AG04449 (cell line): Measurements from ENCODE around the gene S100A5.

Experiments
- CTCF ChIA-PET: fragments of 350-600 bp; formaldehyde crosslinking; extraction: SDS; loops from one replicate; lab custom pipeline; 2021; ENCODE audit warnings: antibody characterized with exemption; lab: Yijun Ruan, JAX
- POLR2A ChIA-PET: fragments of 400-600, 350-600 bp; formaldehyde crosslinking; extraction: SDS; loops from one replicate; lab custom pipeline; 2020; ENCODE audit warnings: antibody characterized with exemption, inconsistent platforms; lab: Yijun Ruan, JAX
- DNase-seq: peaks from one replicate; pipeline ENCODE4 v3.0.0-alpha.2; 2010; ENCODE audit warnings: low read depth, low spot score
- H3K4me3 ChIP-seq: 2 replicates; pipeline ENCODE4 v1.5.1; 2011; ENCODE audit warnings: low read depth, mild to moderate bottlenecking, control low read depth, low read length
- CTCF ChIP-seq: IDR thresholded peaks from one replicate; pipeline ENCODE4 v1.5.1; 2011; ENCODE audit warnings: mild to moderate bottlenecking, moderate library complexity, low read length, control low read depth, inconsistent platforms; ENCODE audit not compliant: insufficient read depth; ENCODE audit errors: missing control alignments

S100A5 gene

DNA sequence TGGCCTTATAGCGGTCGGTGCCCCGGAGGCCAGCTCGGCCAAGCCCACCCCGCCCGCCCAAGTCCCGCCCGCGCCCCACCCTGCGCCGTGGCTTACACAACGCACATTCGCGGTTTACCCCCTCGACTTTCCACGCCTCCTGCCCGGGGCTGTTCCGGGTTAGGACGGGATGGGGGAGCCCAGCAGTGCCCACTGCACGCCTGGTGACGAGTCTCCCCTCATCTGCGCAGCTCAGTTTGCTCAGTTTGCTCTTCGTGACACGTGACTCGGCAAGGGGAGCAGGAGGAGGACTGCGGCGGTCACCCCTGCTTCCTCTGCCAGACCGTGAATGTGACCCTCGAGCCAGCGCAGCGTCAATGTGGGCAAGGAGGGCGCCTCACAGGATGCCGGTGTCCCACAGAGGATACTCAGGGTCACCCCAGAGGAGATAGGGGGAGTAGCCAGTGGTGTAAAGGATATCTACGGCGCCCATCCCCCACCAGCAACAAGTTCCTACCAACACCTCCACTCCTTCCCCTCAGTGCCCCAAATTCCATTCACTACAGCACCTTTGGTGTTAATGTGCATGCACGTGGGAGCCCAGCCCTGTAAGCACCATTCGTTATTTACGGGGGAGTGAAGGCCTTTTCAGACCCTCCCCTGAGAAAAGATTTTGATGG is 4.6 kb downstream of the S100A5 start:
- no peak for TF ChIP-seq CTCF
- ChIA-PET CTCF (interaction anchor here (1.2 to 14.8 kb wide), 7 partner anchors 10 to 184 kb away, joined by 3 to 333 read pairs (median 80); partner anchors contain the start of genes S100A1, S100A13, S100A2 and S100A3), POLR2A (interaction anchor here (0.6 to 5.5 kb wide), 16 partner anchors 9 to 98 kb away, joined by 3 to 128 read pairs (median 4); partner anchors contain the start of genes CHTOP, S100A13, S100A16 and S100A2)
- DNase-seq, result no peak
- H3K4me3 ChIP-seq, result peak overlapping the region; percentile 99

GRCh38 chr1:153535242-153536011 is 5.3 kb downstream of the S100A5 start, which contains the start of gene S100A6:
S100A6 (minus strand) TSS chr1:153535991; CDS start chr1:153535339, 652 bp downstream.
- no peak for DNase-seq
- POLR2A ChIA-PET, result interaction anchor here (0.6 to 5.5 kb wide), 19 partner anchors 10 to 118 kb away, joined by 3 to 128 read pairs (median 5); partner anchors contain the start of genes CHTOP, S100A13, S100A16 and S100A2
- peak within 1 kb of the TSS; percentile 99 for H3K4me3 ChIP-seq
- peak; percentile 25 for TF ChIP-seq CTCF
- CTCF ChIA-PET, result interaction anchor here (0.8 to 14.8 kb wide), 10 partner anchors 10 to 183 kb away, joined by 3 to 333 read pairs (median 39); partner anchors contain the start of genes S100A1, S100A13, S100A16 and S100A2

GRCh38 chr1:153534925-153535241 is 5.9 kb downstream of the S100A5 start:
- POLR2A ChIA-PET, result interaction anchor here (1.0 to 5.5 kb wide), 16 partner anchors 10 to 119 kb away, joined by 3 to 128 read pairs (median 8); partner anchors contain the start of genes CHTOP, S100A13, S100A16 and S100A2

DNA sequence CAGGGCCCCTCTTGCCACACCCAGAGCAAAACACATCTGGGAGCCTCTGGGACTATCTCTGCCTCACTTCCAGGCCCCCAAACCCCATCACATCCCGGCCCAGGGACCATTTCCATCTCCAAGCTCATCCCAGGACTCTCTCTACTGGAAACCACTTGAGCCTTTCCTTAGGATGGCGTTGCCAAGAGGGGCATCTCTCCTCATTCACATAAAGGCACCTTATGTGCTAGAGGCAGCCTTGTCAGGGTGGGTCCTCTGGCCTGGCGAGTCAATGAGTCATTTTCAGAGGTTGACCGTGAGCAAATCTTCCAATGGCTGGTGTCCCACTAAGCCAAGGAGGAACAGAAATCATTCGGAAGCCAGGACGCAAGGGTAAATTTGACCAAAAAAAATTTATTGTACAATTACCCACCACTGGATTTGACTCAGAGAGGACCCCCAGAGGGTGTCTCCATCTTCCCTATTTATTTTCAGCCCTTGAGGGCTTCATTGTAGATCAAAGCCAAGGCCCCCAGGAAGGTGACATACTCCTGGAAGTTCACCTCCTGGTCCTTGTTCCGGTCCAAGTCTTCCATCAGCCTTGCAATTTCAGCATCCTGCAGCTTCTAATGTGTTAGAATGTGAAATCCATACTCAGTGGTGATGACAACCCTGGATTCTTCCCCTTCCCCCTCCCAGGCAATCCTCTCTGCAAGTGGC is 6.4 kb downstream of the S100A5 start:
- CTCF ChIA-PET, result interaction anchor here (0.8 to 14.8 kb wide), 14 partner anchors 9 to 215 kb away, joined by 3 to 333 read pairs (median 22); partner anchors contain the start of genes S100A1, S100A13, S100A16 and S100A2
- POLR2A ChIA-PET, result interaction anchor here (0.7 to 5.5 kb wide), 17 partner anchors 10 to 174 kb away, joined by 3 to 128 read pairs (median 6); partner anchors contain the start of genes CHTOP, S100A13, S100A16 and S100A2
- H3K4me3 ChIP-seq, result peak overlapping the region; percentile 99
- no peak for DNase-seq
- no peak for TF ChIP-seq CTCF

More at GRCh38 chr1:153534925-153535241, 5.9 kb downstream of the S100A5 start:
- H3K4me3 ChIP-seq, result peak overlapping the region; percentile 99
- CTCF ChIA-PET, result interaction anchor here (0.8 to 14.8 kb wide), 11 partner anchors 10 to 215 kb away, joined by 3 to 333 read pairs (median 22); partner anchors contain the start of genes S100A1, S100A13, S100A16 and S100A2
- TF ChIP-seq CTCF, result no peak
- no peak for DNase-seq

- ChIA-PET CTCF (interaction anchor here (0.6 to 14.8 kb wide), 28 partner anchors 8 to 182 kb away, joined by 3 to 333 read pairs (median 9); partner anchors contain the start of genes CHTOP, S100A1, S100A13 and S100A14), POLR2A (interaction anchor here (0.7 to 5.5 kb wide), 14 partner anchors 11 to 173 kb away, joined by 3 to 128 read pairs (median 8); partner anchors contain the start of genes CHTOP, S100A13, S100A16 and S100A2)
- peak overlapping the region; percentile 99 for H3K4me3 ChIP-seq
- DNase-seq, result no peak
- TF ChIP-seq CTCF, result no peak
Observed at GRCh38 chr1:153533689-153534201, 7.0 kb downstream of the S100A5 start.
